Breast epithelium (tissue), 3 donors: ENCODE results near the gene TMEM150C.

Source experiments
- CTCF ChIP-seq, 3 donors: fragments of 450-650 bp; IDR thresholded peaks; one replicate each; pipeline ENCODE4 v1.5.1; 2016 to 2017; ENCODE audit warnings: antibody characterized with exemption in 3 of 3, mild to moderate bottlenecking in 3 of 3, moderate library complexity in 3 of 3
- POLR2A ChIP-seq: fragments of 450-650 bp; IDR thresholded peaks from one replicate; pipeline ENCODE4 v1.6.1; 2016; ENCODE audit warnings: antibody characterized with exemption, mild to moderate bottlenecking, moderate library complexity

GRCh38 chr4:82583897-82584587 lies 22.3 kb upstream of the TMEM150C start:
- no peak for TF ChIP-seq POLR2A
- TF ChIP-seq CTCF (IDR thresholded peaks at IDR 0.05): no peak
